GM21390 (cell line): ENCODE results near the gene NFKBIB.
"Not testable (repeated sequence)": the region's sequence is repeated elsewhere in the genome, so short reads cannot be mapped to it uniquely, and the experiment has no call there.

Experiments used
- ATAC-seq: cut with Tn5 transposase; IDR thresholded peaks from one replicate; pipeline ENCODE4 v1.9.1; 2021; ENCODE audit not compliant: unreplicated experiment

The NFKBIB gene

GRCh38 chr19:38922482-38922881, 22.7 kb downstream of the NFKBIB start:
- no peak for ATAC-seq

DNA sequence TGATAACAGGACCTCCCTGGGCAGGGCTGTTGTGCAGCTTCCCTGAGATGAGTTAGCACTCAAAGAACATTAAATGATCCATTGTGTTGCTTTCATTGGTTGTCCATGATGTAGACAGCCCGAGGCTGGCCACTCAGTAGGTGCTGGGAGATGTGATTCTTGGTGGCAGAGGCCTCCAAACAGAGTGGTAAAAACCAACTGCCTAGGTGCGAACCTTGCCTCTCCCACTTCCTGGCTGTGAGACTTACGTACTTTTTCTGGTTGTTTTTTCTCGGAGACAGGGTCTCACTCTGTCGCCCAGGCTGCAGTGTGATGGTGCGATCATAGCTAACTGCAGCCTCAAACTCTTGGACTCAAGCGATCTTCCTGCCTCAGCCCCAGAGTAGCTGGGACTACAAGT, 24.6 kb downstream of the NFKBIB start:
- ATAC-seq, result no peak

GRCh38 chr19:38928391-38929001, 28.7 kb downstream of the NFKBIB start:
- ATAC-seq, result no peak

DNA sequence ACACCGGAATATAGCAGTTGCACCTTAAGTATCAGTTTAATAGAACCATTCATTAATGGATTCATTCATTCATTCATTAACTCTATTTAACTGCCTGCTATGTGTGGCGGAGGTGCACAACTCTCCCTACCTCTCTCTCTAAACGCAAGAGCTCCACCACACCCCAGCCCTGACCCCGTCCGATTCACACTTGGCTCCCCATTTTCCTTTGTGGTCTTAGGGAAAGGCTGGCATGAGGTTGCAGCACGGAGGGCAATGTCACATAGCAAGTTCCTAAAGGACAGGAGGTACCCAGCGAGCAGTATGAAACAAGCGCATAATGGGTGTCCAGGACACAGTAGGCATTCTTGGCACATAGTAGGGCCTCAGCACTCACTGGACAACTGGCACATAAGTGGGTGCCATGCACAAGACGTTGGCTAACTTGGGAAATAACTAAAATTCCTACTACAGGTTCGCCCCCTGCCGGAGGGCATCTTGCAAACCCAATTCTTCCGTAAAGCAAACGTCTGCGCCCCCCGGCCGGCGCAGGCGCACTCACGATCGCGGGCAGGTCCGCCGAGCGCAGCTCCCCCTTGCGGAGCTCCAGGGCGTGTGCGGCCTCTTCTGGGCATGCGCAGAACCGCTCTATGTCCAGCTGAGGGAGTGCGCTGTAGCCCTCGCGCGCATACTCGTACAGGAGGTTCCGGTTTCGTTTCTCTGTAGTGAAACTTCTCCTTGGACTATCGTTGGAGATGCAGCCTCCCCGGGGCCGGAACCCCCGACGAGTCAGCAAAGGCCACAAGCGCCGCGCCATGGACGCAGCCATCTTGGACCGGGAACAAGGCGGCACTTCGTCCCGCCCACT, 30.4 kb downstream of the NFKBIB start, which contains the start of gene SARS2:
TSS of gene SARS2 (minus strand) at position 835 of the 847 bp plus-strand sequence. CDS start at position 808, 27 bp downstream.
- ATAC-seq, result peak; percentile 56

DNA sequence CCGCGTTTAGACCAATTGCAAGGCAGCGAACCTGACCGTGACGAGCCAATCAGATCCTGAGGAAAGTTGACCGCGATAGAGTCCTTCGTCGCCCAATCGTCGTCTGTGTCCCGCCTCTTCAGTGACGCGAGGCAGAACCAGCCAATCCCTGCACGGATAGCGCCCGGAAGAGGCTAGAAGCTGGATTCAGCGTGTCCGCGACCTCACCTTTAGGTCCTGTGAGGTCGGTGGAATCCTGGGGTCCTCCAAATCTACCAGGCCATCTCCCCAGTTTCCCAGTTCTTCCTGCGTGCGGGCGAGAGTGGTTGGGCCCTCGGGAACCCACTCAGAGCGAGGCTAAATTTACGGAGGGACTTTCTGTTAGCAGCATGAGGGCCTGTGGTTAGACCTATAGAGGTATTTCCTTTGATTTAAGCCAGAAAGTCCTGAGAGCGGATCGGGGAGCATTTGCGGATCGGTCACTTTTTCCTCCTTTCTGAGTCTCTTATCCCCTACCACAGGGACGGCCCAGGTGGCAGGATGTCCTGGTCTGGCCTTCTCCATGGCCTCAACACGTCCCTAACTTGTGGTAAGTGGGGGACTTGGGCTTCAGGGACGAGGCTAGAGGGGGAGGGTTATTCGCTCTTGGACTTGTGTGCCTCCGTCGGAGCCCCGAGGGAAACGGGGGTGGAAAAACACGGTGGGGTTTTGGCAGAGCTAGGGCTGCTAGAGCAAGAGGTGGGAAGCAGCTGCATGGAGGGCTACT, 31.2 kb downstream of the NFKBIB start, which contains the start of gene MRPS12:
TSS of gene MRPS12 (plus strand) at position 169 of the 745 bp plus-strand sequence. CDS start at position 520, 351 bp downstream.
- peak; percentile 88 for ATAC-seq

DNA sequence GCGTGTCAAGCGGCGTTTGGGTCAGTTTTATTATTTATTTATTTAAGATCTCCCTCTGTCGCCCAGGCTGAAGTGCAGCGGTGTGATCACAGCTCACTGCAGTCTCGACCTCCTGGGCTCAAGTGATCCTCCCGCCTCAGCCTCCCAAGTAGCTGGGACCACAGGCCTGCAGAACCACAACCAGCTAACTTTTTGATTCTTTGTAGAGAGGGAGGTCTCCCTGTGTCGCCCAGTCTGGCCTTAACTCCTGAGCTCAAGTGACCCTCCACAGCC, 31.7 kb downstream of the NFKBIB start:
- ATAC-seq, result no peak

GRCh38 chr19:38932425-38933179, 32.8 kb downstream of the NFKBIB start:
- ATAC-seq, result no peak

- ATAC-seq, result no peak
Observed at GRCh38 chr19:38933544-38933943, 33.8 kb downstream of the NFKBIB start.

DNA sequence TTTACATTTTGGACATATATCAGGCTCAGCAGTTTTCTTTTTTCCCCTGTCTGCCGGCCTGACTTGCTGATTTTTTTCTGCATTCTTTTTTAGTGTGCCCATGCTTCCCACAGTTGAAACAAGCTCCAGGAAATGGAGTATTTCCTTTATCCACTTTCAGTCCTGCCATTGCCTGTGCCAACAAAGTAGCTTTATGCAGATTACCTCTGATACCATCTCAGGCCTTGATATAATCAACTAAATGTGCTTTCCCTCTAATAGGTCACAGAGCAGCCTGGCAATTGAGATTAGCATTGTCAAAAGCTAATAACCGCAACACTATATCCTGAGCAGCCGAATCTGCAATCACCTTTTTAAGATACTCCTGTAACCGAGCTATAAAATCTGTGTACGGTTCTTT, 40.2 kb downstream of the NFKBIB start:
- no peak for ATAC-seq

DNA sequence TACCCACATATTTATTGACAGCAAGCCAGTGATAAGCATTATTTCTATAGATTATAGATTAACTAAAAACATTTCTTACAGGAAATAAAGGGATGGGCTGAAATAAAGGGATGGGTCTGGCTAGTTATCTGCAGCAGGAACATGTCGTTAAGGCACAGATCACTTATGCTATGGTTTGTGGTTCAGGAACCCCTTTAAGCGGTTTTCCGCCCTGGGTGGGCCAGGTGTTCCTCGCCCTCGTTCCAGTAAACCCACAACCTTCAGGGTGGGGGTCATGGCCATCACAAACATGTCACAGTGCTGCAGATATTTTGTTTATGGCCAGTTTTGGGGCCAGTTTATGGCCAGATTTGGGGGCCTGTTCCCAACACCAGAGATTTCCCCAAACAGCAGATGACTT, 41.7 kb downstream of the NFKBIB start:
- not testable (repeated sequence) for ATAC-seq

DNA sequence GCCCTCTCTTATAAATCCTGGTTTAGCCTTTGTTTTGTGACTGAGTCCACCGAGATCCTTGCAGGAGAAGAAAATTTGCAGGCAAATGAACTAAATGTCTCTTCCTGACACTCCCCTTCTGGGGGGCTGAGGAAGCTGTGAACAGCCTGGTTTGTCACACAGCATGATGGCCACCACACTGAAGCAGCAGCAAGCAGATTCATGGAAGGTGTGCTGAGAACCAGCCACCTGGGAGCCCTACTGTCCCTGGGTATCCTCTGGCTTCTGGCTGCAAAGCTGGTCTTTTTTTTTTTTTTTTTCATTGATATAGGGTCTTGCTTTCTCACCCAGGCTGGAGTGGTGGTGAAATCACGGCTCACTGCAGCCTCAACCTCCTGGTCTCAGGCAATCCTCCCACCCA, 42.2 kb downstream of the NFKBIB start:
- ATAC-seq, result no peak

DNA sequence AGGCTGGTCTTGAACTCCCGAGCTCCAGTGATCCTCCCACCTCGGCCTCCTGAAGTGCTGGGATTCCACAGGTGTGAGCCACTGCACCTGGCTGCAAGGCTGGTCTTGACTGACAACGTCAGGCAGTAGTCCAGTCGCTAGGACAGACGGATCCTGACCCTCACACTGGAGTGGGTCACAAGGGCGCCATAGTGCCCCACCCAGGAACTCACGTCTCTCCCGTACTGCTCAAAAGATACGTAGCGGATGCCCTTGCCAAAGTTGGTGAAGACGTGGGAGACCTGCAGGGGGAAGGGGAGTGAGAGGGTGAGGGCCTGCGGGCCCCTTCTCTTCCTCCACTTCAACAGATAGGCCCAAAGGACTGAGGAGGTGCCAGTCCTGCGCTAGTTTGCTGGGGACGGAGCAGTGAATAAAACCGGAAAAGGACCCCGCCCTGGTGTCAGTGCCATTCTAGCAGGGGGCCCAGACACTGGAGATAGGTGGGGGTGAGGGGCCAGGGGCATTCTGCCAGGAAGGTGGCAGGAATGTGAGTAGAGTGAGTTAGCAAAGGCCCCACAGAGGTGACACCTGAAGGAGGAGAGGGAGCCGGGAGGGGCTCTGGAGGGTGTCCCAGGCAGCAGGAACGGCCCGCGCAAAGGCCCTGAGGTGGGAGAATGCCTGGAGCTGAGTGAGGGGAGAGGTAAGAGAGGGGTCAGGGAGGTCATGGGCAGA, 42.9 kb downstream of the NFKBIB start:
- no peak for ATAC-seq

GRCh38 chr19:38944981-38945506, 45.3 kb downstream of the NFKBIB start:
- ATAC-seq, result no peak

DNA sequence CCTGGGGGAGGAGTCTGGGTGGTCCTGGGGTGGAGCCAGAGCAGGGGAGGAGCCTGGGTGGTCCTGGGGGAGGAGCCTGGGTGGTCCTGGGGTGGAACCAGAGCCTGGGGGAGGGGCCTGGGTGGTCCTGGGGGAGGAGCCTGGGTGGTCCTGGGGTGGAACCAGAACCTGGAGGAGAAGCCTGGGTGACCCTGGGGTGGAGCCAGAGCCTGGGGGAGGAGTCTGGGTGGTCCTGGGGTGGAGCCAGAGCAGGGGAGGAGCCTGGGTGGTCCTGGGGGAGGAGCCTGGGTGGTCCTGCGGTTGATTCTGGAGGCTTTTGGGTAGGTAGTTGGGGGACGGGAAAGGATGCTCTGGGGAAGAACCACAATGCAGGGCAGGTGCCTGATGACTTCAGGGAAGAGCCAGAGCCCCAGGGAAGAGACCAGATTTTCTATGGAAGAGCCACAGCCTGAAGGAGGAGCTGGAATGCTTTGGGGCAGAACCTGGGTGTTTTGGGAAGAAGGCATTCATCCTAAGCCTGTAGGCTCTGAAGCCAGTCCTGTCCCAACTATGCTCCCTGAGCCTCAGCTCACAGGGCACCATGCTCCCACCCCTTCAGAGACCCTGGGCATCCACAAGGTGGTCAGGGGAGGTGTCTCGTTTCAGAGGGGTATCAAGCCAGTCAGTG, 45.9 kb downstream of the NFKBIB start:
- no peak for ATAC-seq

DNA sequence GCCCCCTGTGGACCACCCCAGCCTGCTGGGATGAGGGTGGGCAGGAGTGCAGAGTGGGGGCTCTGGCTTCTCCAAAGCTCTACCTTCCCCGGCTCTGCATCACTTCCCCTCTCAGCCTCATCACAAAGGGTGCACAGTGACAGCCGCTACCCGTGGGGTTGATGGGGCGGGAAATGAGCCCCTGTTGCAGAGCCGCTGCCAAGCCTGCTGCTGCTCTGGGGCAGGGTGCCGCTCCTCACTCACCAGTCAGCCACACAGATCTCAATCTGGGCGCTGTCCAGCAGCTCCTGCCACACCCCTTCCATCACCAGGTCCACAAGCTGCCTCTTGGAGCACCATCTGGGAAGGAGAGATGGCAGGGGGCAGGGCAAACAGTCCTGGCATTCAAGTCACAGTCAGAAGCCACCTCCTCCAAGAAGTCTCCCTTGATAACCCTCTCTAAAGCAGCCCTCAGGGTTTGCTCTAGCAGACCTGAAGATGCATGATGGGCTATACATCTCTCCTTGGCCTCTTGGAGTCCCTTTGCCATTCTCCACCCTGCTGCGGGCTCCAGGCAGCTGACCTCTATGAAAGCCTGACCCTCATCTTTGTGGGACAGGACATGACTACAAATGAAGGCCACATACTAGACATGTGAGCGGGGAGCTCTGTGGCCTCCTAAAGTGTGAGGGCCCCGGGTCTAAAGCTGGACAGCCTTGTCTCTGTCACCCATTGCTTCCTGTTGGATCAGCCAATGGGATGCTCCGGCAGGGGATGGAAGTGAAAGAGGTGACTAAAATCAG, 46.7 kb downstream of the NFKBIB start:
- no peak for ATAC-seq

DNA sequence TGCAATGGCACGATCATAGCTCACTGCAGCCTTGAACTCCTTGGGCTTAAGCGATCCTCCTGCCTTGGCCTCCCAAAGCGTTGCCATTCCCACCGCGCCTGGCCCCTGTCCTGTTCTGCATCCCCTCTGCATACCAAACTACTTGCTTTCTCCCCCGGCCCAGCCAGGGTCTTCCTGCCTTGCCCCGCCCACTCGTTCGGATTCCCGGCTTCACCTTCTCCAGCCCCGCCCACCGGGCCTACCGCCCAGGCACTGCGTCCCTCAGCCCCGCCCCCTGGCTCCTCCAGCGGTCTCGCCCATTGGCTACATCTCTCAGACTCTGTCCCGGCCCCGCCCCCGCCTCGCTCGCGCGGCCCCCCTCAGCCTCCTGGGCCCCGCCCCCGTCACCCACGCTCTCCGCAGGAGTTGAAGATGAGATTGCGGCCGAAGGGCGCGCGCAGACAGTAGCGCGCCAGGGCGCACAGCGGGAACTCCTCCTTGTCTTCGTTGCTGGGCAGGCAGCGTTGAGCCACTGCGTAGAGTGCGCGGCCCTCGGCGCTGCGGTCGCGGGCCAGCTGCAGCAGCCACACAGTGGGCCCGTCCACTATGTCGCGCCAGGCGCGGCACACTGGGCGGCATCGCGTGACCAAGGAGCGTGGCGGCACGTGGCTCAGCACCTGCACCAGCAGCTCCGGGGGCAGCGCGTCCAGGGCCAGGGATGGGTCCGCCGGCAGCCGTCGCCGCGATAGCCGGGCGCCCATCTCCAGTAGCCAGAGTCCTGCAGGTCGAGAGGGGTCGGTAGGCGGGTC, 50.0 kb downstream of the NFKBIB start:
- ATAC-seq, result peak; percentile 49

GRCh38 chr19:38951187-38951586, 51.4 kb downstream of the NFKBIB start:
- ATAC-seq, result no peak
